K562 (cell line): ENCODE results near the gene MYL6B. TPM values are rescaled to one million over a fixed set of nuclear protein-coding genes. Genes with fewer than 3 reads are reported as not detected.

ENCODE experiments used
- ATF6 ChIP-seq: sonication (generic); formaldehyde crosslinking; IDR thresholded peaks from 2 replicates; pipeline ENCODE4 v1.4.0; 2020; ENCODE audit warnings: mild to moderate bottlenecking, missing genetic modification reagents
- BACH1 ChIP-seq: fragments of 200-800 bp; sonication (Bioruptor generic); IDR thresholded peaks from 2 replicates; pipeline ENCODE4 v1.6.1; 2016; ENCODE audit warnings: missing genetic modification characterization, missing compliant biosample characterization
- CAMTA2 ChIP-seq: fragments of 250-450 bp; sonication (Bioruptor Pico); conservative IDR thresholded peaks from 2 replicates; pipeline ENCODE4 v1.5.1; 2022
- CBX2 ChIP-seq: fragments of 200-600 bp; sonication (generic); IDR thresholded peaks from one replicate; pipeline ENCODE4 v1.6.1; 2012; ENCODE audit warnings: mild to moderate bottlenecking, low read length, inconsistent platforms; ENCODE audit not compliant: insufficient read depth, poor library complexity, severe bottlenecking
- ELF1 ChIP-seq: fragments of 200-800 bp; sonication (Bioruptor generic); IDR thresholded peaks from 2 replicates; pipeline ENCODE4 v1.6.1; 2016; ENCODE audit warnings: missing genetic modification characterization, missing compliant biosample characterization
- ILF3 ChIP-seq: fragments of 450-650 bp; IDR thresholded peaks from 2 replicates; pipeline ENCODE4 v1.6.1; 2018; ENCODE audit warnings: antibody characterized with exemption, mild to moderate bottlenecking, moderate library complexity, borderline replicate concordance
- LCOR ChIP-seq: sonication (generic); formaldehyde crosslinking; IDR thresholded peaks from 2 replicates; pipeline ENCODE4 v1.8.0; 2022; ENCODE audit warnings: mild to moderate bottlenecking, missing genetic modification reagents
- MAZ ChIP-seq, 2 experiments: fragments of 450-650 bp in 1 of 2; sonication (generic) in 1 of 2; formaldehyde crosslinking; IDR thresholded peaks in 1 of 2; conservative IDR thresholded peaks in 1 of 2; 2 replicates each; pipeline versions ENCODE4 v1.4.0 to v1.5.0; 2020; ENCODE audit warnings: mild to moderate bottlenecking in 1 of 2, missing genetic modification reagents in 1 of 2
- MCM3 ChIP-seq: fragments of 450-650 bp; IDR thresholded peaks from 2 replicates; pipeline ENCODE4 v1.6.1; 2016
- MNT ChIP-seq, 2 experiments: fragments of 450-650 bp; conservative IDR thresholded peaks; 2 replicates each; pipeline ENCODE4 v1.6.1; 2017; ENCODE audit warnings: mild to moderate bottlenecking in 2 of 2, moderate library complexity in 2 of 2
- OTX1 ChIP-seq: fragments of 450-650 bp; formaldehyde crosslinking; IDR thresholded peaks from 2 replicates; pipeline ENCODE4 v1.4.0; 2022; ENCODE audit warnings: mild to moderate bottlenecking
- PHB2 ChIP-seq: fragments of 450-650 bp; IDR thresholded peaks from 2 replicates; pipeline ENCODE4 v1.6.1; 2017; ENCODE audit warnings: low read depth
- POLR2AphosphoS2 ChIP-seq: IDR thresholded peaks from 2 replicates; pipeline ENCODE4 v1.6.1; 2012; ENCODE audit warnings: low read length, improper control_type of control experiment
- POLR2B ChIP-seq: fragments of 450-650 bp; IDR thresholded peaks from 2 replicates; pipeline ENCODE4 v1.6.1; 2018; ENCODE audit warnings: low read depth; ENCODE audit not compliant: partially characterized antibody
- RAD51 ChIP-seq: fragments of 450-650 bp; IDR thresholded peaks from 2 replicates; pipeline ENCODE4 v1.7.1; 2016; ENCODE audit warnings: low read depth, mild to moderate bottlenecking, borderline replicate concordance
- RHOXF2B ChIP-seq: fragments of 250-450 bp; sonication (Bioruptor Pico); conservative IDR thresholded peaks from 2 replicates; pipeline ENCODE4 v1.5.1; 2021
- SIN3B ChIP-seq: fragments of 450-650 bp; IDR thresholded peaks from 2 replicates; pipeline ENCODE4 v1.6.1; 2017; ENCODE audit warnings: low read depth, mild to moderate bottlenecking, moderate library complexity
- TAF9B ChIP-seq: fragments of 450-650 bp; IDR thresholded peaks from 2 replicates; pipeline ENCODE4 v1.6.1; 2018; ENCODE audit warnings: mild to moderate bottlenecking; ENCODE audit not compliant: partially characterized antibody
- ZBTB26 ChIP-seq: fragments of 450-650 bp; formaldehyde crosslinking; IDR thresholded peaks from 2 replicates; pipeline ENCODE4 v1.4.0; 2022; ENCODE audit warnings: missing genetic modification characterization
- ZC3H4 ChIP-seq: sonication (generic); formaldehyde crosslinking; IDR thresholded peaks from 2 replicates; pipeline ENCODE4 v1.9.0; 2021; ENCODE audit warnings: missing genetic modification reagents, borderline replicate concordance
- ZNF24 ChIP-seq: fragments of 450-650 bp; IDR thresholded peaks from 2 replicates; pipeline ENCODE4 v1.6.1; 2016
- ZNF253 ChIP-seq: fragments of 250-450 bp; sonication (Bioruptor Pico); conservative IDR thresholded peaks from 2 replicates; pipeline ENCODE4 v1.6.1; 2021; ENCODE audit warnings: mild to moderate bottlenecking
- ZNF589 ChIP-seq: fragments of 200-800 bp; sonication (Bioruptor generic); IDR thresholded peaks from 2 replicates; pipeline ENCODE4 v1.6.1; 2016; ENCODE audit warnings: low read depth, missing genetic modification characterization, missing compliant biosample characterization
- ZNF717 ChIP-seq: fragments of 250-450 bp; sonication (Bioruptor Pico); IDR thresholded peaks from 2 replicates; pipeline ENCODE4 v1.5.0; 2021
- ZNF764 ChIP-seq: fragments of 250-450 bp; sonication (Bioruptor Pico); IDR thresholded peaks from 2 replicates; pipeline ENCODE4 v1.4.0; 2020; ENCODE audit warnings: low read depth, mild to moderate bottlenecking, moderate library complexity
- polyA plus RNA-seq, 8 experiments: library from polyadenylated mRNA; depleted of rRNA in 4 of 8; stranded (reverse) in 5 of 8; unstranded in 3 of 8; fragments of >200 nt; fragmentation: Nextera tagmentation in 2 of 8; fragmentation: Illumina TruSeq in 1 of 8; extraction: Ambion mirVana in 2 of 8; extraction: Trizol in 1 of 8; gene quantifications; 2 replicates each; pipeline versions ENCODE4 v1.2.1 to v1.2.3, GENCODE V29; 2011 to 2014; ENCODE audit warnings: inconsistent platforms in 1 of 8, missing spikeins in 1 of 8
- total RNA-seq, 7 experiments: library from RNA; depleted of rRNA in 6 of 7; stranded (reverse); fragments of >200 nt in 6 of 7; fragmentation: Illumina TruSeq in 2 of 7; extraction: Trizol in 2 of 7; gene quantifications; 2 replicates each; pipeline versions ENCODE4 v1.2.1 to v1.2.3, GENCODE V29; 2011 to 2021; ENCODE audit warnings: low replicate concordance in 1 of 7

Gene MYL6B
- total and polyA plus RNA-seq, 9 of the 15 experiments (the other 6 are each of a cell fraction or from before 2014, with no cell fraction given) = 42.8 to 77.3 (median 68.6) TPM

- TF ChIP-seq ZNF589 (CRISPR knock-in tag) (no peak), POLR2B (peak; percentile 100), TAF9B (peak; percentile 99), RHOXF2B (CRISPR knock-in tag) (0 out of 2 replicates have a peak, but pooled peaks have one; percentile 10), LCOR (peak; percentile 96), ZNF764 (CRISPR knock-in tag) (peak; percentile 69), ZNF24 (peak; percentile 47; the same call in 1 of the 2 replicates), SIN3B (peak; percentile 60; the same call in 1 of the 2 replicates), ATF6 (peak; percentile 84; the same call in 1 of the 2 replicates), ZC3H4 (peak; percentile 62; the same call in 1 of the 2 replicates), OTX1 (peak; percentile 73; the same call in 1 of the 2 replicates), ZNF253 (CRISPR knock-in tag) (peak; percentile 70; the same call in 1 of the 2 replicates), POLR2AphosphoS2 (peak; percentile 86; the same call in 1 of the 2 replicates), MCM3 (no peak), ILF3 (peak; percentile 73; the same call in 1 of the 2 replicates), RAD51 (peak; percentile 6; the same call in 1 of the 2 replicates), MAZ (CRISPR knock-in tag; conservative IDR thresholded peaks at IDR 0.05 in 1 of 2, IDR thresholded peaks at IDR 0.05 in 1 of 2) (peak; percentile 43 to 87), ELF1 (tag) (peak; percentile 84), MNT (conservative IDR thresholded peaks at IDR 0.05) (peak; percentile 71 to 75), CAMTA2 (CRISPR knock-in tag) (0 out of 2 replicates have a peak, but pooled peaks have one; percentile 11), ZBTB26 (CRISPR knock-in tag) (peak; percentile 92; the same call in 1 of the 2 replicates), BACH1 (tag) (no peak; the same call in 1 of the 2 replicates), CBX2 (no peak), ZNF717 (peak; percentile 28; the same call in 1 of the 2 replicates), PHB2 (0 out of 2 replicates have a peak, but pooled peaks have one; percentile 53)
Observed at GRCh38 chr12:56116267-56117081, 35.9 kb upstream of the MYL6B start, which contains the start of gene RPL41 (continued).
